NCI-H1694 treated with DMSO at 0.1 percent for 48 hours (cell line): ENCODE measurements around the gene PRDM15.
"Not testable (repeated sequence)": the region's sequence is repeated elsewhere in the genome, so short reads cannot be mapped to it uniquely, and the experiment has no call there.

Source experiments
- DNase-seq: peaks from one replicate; lab custom pipeline; 2025; lab: John Stamatoyannopoulos, UW

Gene PRDM15

GRCh38 chr21:41804381-41804780, 74.8 kb downstream of the PRDM15 start:
- DNase-seq, result no peak

- no peak for DNase-seq
These were observed 75.8 kb downstream of the PRDM15 start for GRCh38 chr21:41803316-41803715.

- no peak for DNase-seq
These were observed 76.5 kb downstream of the PRDM15 start for GRCh38 chr21:41802684-41803083.

- DNase-seq, result no peak
These were observed 77.0 kb downstream of the PRDM15 start for GRCh38 chr21:41802198-41802584.

- DNase-seq, result no peak
These were observed 77.6 kb downstream of the PRDM15 start for GRCh38 chr21:41801321-41802197.

GRCh38 chr21:41800425-41801320, 78.5 kb downstream of the PRDM15 start:
- DNase-seq, result no peak

GRCh38 chr21:41799763-41800162, 79.4 kb downstream of the PRDM15 start:
- no peak for DNase-seq

- no peak for DNase-seq
These were observed 80.8 kb downstream of the PRDM15 start for GRCh38 chr21:41798326-41798725.

GRCh38 chr21:41796476-41797080, 82.6 kb downstream of the PRDM15 start:
- no peak for DNase-seq

GRCh38 chr21:41795726-41796125, 83.4 kb downstream of the PRDM15 start:
- no peak for DNase-seq

GRCh38 chr21:41794600-41794999, 84.5 kb downstream of the PRDM15 start:
- no peak for DNase-seq

- no peak for DNase-seq
These were observed 86.4 kb downstream of the PRDM15 start for GRCh38 chr21:41792711-41793110.

- no peak for DNase-seq
These were observed 92.6 kb downstream of the PRDM15 start for GRCh38 chr21:41786509-41786987.

GRCh38 chr21:41785262-41785661, 93.9 kb downstream of the PRDM15 start:
- DNase-seq, result not testable (repeated sequence)

- DNase-seq, result no peak
These were observed 94.6 kb downstream of the PRDM15 start for GRCh38 chr21:41784456-41785102.

- no peak for DNase-seq
These were observed 95.5 kb downstream of the PRDM15 start for GRCh38 chr21:41783476-41784180.

GRCh38 chr21:41781050-41781410, 98.1 kb downstream of the PRDM15 start:
- no peak for DNase-seq

GRCh38 chr21:41780337-41781049, 98.7 kb downstream of the PRDM15 start:
- DNase-seq, result no peak

GRCh38 chr21:41779659-41780058, 99.5 kb downstream of the PRDM15 start:
- no peak for DNase-seq

GRCh38 chr21:41778930-41779600, 100.1 kb downstream of the PRDM15 start:
- no peak for DNase-seq
